GM12874 (cell line): Measurements from ENCODE around the gene IGSF23.

Experiments
- CTCF ChIP-seq: IDR thresholded peaks from 2 replicates; pipeline ENCODE4 v1.5.1; 2011; ENCODE audit warnings: low read depth, mild to moderate bottlenecking, control low read depth, low read length, moderate library complexity; ENCODE audit not compliant: insufficient read depth

Gene IGSF23

GRCh38 chr19:44643605-44644401, 30.4 kb downstream of the IGSF23 start, which contains the start of gene PVR:
Gene PVR (plus strand): TSS chr19:44643910. CDS start chr19:44644097, 187 bp downstream.
- no peak for TF ChIP-seq CTCF

GRCh38 chr19:44644402-44645016, 31.1 kb downstream of the IGSF23 start:
- TF ChIP-seq CTCF: no peak

GRCh38 chr19:44645407-44646048, 32.2 kb downstream of the IGSF23 start:
- no peak for TF ChIP-seq CTCF

GRCh38 chr19:44646049-44646416, 32.7 kb downstream of the IGSF23 start:
- no peak for TF ChIP-seq CTCF

GRCh38 chr19:44647144-44647543, 33.8 kb downstream of the IGSF23 start:
- TF ChIP-seq CTCF: no peak

GRCh38 chr19:44648631-44649251, 35.4 kb downstream of the IGSF23 start:
- TF ChIP-seq CTCF: no peak

GRCh38 chr19:44649578-44650145, 36.3 kb downstream of the IGSF23 start:
- no peak for TF ChIP-seq CTCF
